ENCODE measurements around the gene TP53I13. TPM values are rescaled to one million over a fixed set of nuclear protein-coding genes. Genes with fewer than 3 reads are reported as not detected.

The TP53I13 gene
- total and polyA plus RNA-seq, 2 of the 4 experiments (the other 2 are of a cell fraction): 22.0 to 48.3 TPM

DNA sequence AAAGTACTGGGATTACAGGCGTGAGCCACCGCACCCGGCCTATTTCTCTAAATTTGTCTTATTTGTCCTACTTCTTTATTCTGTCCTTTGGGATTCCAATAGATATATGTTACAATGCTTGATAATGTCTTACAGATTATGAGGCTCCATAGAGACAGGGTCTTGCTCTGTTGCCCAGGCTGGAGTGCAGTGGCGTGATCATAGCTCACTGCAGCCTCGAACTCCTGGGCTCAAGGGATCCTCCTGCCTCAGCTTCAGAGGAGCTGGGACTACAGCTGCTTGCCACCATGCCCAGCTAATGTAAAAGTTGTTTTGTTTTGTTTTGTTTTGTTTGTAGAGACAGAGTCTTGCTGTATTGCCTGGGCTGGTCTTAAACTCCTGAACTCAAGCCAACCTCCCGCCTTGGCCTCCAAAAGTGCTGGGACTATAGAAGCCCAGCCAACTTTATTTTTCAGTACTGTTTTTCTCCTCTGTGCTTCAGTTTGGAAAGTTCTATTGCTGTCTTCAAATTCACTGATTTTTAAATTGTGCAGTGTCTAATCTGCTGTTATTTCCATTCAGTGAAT, 34.7 kb downstream of the TP53I13 start:
- no peak overlapping the region for H2AK9ac ChIP-seq (replicated peaks; ENCODE audit: low read depth, low read length, poor library complexity)
- no peak overlapping the region for H2AK5ac ChIP-seq (ENCODE audit: low read depth, low read length)
- H2BK5ac ChIP-seq (ENCODE audit: low read depth, low read length, poor library complexity, severe bottlenecking): no peak overlapping the region
- no peak overlapping the region for H3K14ac ChIP-seq (replicated peaks; ENCODE audit: low read depth, low read length)
- no peaks in the 10 kb centered on the region for H3K9me1 ChIP-seq (ENCODE audit: insufficient read depth, low read length)
- H3K4me3 ChIP-seq (ENCODE audit: insufficient read depth, low read depth, low read length): no peak overlapping the region
- H3K9ac ChIP-seq (ENCODE audit: low read depth, low read length): no peak overlapping the region
- no peak overlapping the region for H4K91ac ChIP-seq (ENCODE audit: insufficient read depth, low read depth, low read length)
- H3K4me2 ChIP-seq (ENCODE audit: low read depth, low read length): no peak overlapping the region
- H2BK120ac ChIP-seq (ENCODE audit: low read depth, low read length): no peak overlapping the region
- H3K23ac ChIP-seq (ENCODE audit: low read depth, low read length): no peak overlapping the region
- ChIA-PET POLR2A (ENCODE audit: unreplicated experiment) (no interaction called here), CTCF (no interaction called here)
- H3K27me3 ChIP-seq (ENCODE audit: control insufficient read depth, insufficient read depth, low read length): no peaks in the 10 kb centered on the region; the same call in 1 of the 2 replicates
- H3K4ac ChIP-seq (ENCODE audit: low read depth, low read length): no peak overlapping the region
- H2BK15ac ChIP-seq (ENCODE audit: low read depth, low read length): no peak overlapping the region
- no peak overlapping the region for H3K56ac ChIP-seq (ENCODE audit: extremely low read depth, insufficient read depth, low read length)
- H3K27ac ChIP-seq (ENCODE audit: insufficient read depth, low read length): no peak overlapping the region
- WGBS, 2 experiments (ENCODE audit: extremely low coverage in 2 of 2, insufficient read length in 1 of 2): 92% methylated on average over 2 of the region's 6 CpGs; no CpG with 5 or more reads in 1 of the 2 experiments
- in situ Hi-C loops (cut with MboI; ENCODE audit: low sequenced_read_pairs) (no loop called here), dilution Hi-C loops (cut with HindIII; ENCODE audit: low sequenced_read_pairs, unreplicated experiment) (no loop called here), intact Hi-C loops (cut with micrococcal nuclease) (no loop called here)
- no peaks in the 10 kb centered on the region for H3K9me3 ChIP-seq (ENCODE audit: control insufficient read depth, insufficient read depth, low read length)
- ATAC-seq (ENCODE audit: low read depth) (no peak), DNase-seq (no peak)
- H4K20me1 ChIP-seq (ENCODE audit: insufficient read depth, low read length): no peaks in the 10 kb centered on the region
- no peak overlapping the region for H3K18ac ChIP-seq (ENCODE audit: low read depth, low read length)
- no peak for TF ChIP-seq CEBPB (IDR thresholded peaks at IDR 0.05; ENCODE audit: low read depth, low read length)
- TF ChIP-seq MXI1 (IDR thresholded peaks at IDR 0.05; ENCODE audit: borderline replicate concordance, low read depth, low read length): no peak
- no peak for TF ChIP-seq CHD1 (IDR thresholded peaks at IDR 0.05; ENCODE audit: low read depth, low read length)
- TF ChIP-seq FOS (IDR thresholded peaks at IDR 0.05; ENCODE audit: low read depth, low read length): no peak
- TF ChIP-seq BHLHE40 (IDR thresholded peaks at IDR 0.05; ENCODE audit: low read depth, low read length): no peak
- TF ChIP-seq RCOR1 (IDR thresholded peaks at IDR 0.05; ENCODE audit: insufficient replicate concordance, low read length): no peak
- TF ChIP-seq, protein P1, sequence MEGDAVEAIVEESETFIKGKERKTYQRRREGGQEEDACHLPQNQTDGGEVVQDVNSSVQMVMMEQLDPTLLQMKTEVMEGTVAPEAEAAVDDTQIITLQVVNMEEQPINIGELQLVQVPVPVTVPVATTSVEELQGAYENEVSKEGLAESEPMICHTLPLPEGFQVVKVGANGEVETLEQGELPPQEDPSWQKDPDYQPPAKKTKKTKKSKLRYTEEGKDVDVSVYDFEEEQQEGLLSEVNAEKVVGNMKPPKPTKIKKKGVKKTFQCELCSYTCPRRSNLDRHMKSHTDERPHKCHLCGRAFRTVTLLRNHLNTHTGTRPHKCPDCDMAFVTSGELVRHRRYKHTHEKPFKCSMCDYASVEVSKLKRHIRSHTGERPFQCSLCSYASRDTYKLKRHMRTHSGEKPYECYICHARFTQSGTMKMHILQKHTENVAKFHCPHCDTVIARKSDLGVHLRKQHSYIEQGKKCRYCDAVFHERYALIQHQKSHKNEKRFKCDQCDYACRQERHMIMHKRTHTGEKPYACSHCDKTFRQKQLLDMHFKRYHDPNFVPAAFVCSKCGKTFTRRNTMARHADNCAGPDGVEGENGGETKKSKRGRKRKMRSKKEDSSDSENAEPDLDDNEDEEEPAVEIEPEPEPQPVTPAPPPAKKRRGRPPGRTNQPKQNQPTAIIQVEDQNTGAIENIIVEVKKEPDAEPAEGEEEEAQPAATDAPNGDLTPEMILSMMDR (conservative IDR thresholded peaks at IDR 0.05; ENCODE audit: low read depth, low read length): no peak
- TF ChIP-seq, protein P2, sequence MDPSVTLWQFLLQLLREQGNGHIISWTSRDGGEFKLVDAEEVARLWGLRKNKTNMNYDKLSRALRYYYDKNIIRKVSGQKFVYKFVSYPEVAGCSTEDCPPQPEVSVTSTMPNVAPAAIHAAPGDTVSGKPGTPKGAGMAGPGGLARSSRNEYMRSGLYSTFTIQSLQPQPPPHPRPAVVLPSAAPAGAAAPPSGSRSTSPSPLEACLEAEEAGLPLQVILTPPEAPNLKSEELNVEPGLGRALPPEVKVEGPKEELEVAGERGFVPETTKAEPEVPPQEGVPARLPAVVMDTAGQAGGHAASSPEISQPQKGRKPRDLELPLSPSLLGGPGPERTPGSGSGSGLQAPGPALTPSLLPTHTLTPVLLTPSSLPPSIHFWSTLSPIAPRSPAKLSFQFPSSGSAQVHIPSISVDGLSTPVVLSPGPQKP (IDR thresholded peaks at IDR 0.05; ENCODE audit: borderline replicate concordance, low read depth, low read length): no peak
- no peak for TF ChIP-seq NFE2L2 (IDR thresholded peaks at IDR 0.05; ENCODE audit: low read depth, low read length)
- no peak for TF ChIP-seq SMC3 (IDR thresholded peaks at IDR 0.05; ENCODE audit: low read depth, low read length)
- TF ChIP-seq, protein P3, sequence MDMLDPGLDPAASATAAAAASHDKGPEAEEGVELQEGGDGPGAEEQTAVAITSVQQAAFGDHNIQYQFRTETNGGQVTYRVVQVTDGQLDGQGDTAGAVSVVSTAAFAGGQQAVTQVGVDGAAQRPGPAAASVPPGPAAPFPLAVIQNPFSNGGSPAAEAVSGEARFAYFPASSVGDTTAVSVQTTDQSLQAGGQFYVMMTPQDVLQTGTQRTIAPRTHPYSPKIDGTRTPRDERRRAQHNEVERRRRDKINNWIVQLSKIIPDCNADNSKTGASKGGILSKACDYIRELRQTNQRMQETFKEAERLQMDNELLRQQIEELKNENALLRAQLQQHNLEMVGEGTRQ (IDR thresholded peaks at IDR 0.05; ENCODE audit: low read depth, low read length): no peak
- TF ChIP-seq RFX5 (IDR thresholded peaks at IDR 0.05; ENCODE audit: low read depth, low read length): no peak
- no peak for TF ChIP-seq RAD21 (IDR thresholded peaks at IDR 0.05; ENCODE audit: low read length)
- no peak for TF ChIP-seq POLR2A (IDR thresholded peaks at IDR 0.05; ENCODE audit: low read depth, low read length)
- no peak for TF ChIP-seq MAZ (IDR thresholded peaks at IDR 0.05; ENCODE audit: borderline replicate concordance, low read depth, low read length)
- no peak for TF ChIP-seq MAFK (IDR thresholded peaks at IDR 0.05; ENCODE audit: low read depth, low read length)
- no peak overlapping the region for H2BK20ac ChIP-seq (ENCODE audit: low read depth, low read length)
- H2AFZ ChIP-seq (replicated peaks; ENCODE audit: low read length, poor library complexity): no peak overlapping the region
- H3K4me1 ChIP-seq (ENCODE audit: control insufficient read depth, insufficient read depth, low read length): no peaks in the 10 kb centered on the region
- BruUV-seq (replicated peaks): no TSS peak
- peaks cover 0 to 2% of the 10 kb centered on the region in 2 experiments; a peak in 1 of 4 replicates for H3K79me1 ChIP-seq (ENCODE audit: low read depth in 1 of 2, low read length in 2 of 2)
- no peak overlapping the region for H4K5ac ChIP-seq (ENCODE audit: low read depth, low read length)
- no peak overlapping the region for H4K8ac ChIP-seq (ENCODE audit: low read depth in 2 of 2, low read length in 2 of 2)
- H3K36me3 ChIP-seq (ENCODE audit: control insufficient read depth, insufficient read depth, low read length): no peaks in the 10 kb centered on the region

Measured in IMR-90 (cell line).